Transverse colon (tissue), 3 donors: ENCODE data around the gene CFAP210.
"Not testable (repeated sequence)": the region's sequence is repeated elsewhere in the genome, so short reads cannot be mapped to it uniquely, and the experiment has no call there.

Source experiments
- CTCF ChIP-seq, 5 experiments: fragments of 200-600 bp in 3 of 5; fragments of 450-650 bp in 2 of 5; sonication (generic) in 3 of 5; IDR thresholded peaks; 1 replicate in 2 of 5; 2 replicates in 3 of 5; pipeline ENCODE4 v1.5.1; 2016 to 2017; ENCODE audit warnings: antibody characterized with exemption in 5 of 5, inconsistent platforms in 3 of 5, mild to moderate bottlenecking in 2 of 5, moderate library complexity in 1 of 5
- POLR2A ChIP-seq: fragments of 450-650 bp; IDR thresholded peaks from one replicate; pipeline ENCODE4 v1.6.1; 2016; ENCODE audit warnings: antibody characterized with exemption, mild to moderate bottlenecking, moderate library complexity

- TF ChIP-seq CTCF (IDR thresholded peaks at IDR 0.05); POLR2A: not testable (repeated sequence)
These were observed 7.4 kb downstream of the CFAP210 start for GRCh38 chr2:169686825-169687224.
